Large intestine (tissue), 3 donors: ENCODE data around the gene TOMM22. TPM values are rescaled to one million over a fixed set of nuclear protein-coding genes. Genes with fewer than 3 reads are reported as not detected.
A peak's percentile ranks its signal among the peaks of the same experiment; 100 is the strongest.

ENCODE experiments used
- DNase-seq, 2 donors: peaks; one replicate each; pipeline versions ENCODE4 v3.0.0 to v3.0.0-alpha.2; 2013
- H3K27ac ChIP-seq: one replicate; pipeline ENCODE4 v1.5.1; 2013; ENCODE audit warnings: low read length
- H3K27me3 ChIP-seq: 2 replicates; pipeline ENCODE4 v1.6.1; 2013; ENCODE audit warnings: low read length; ENCODE audit not compliant: control insufficient read depth, insufficient read depth
- H3K36me3 ChIP-seq: 2 replicates; pipeline ENCODE4 v1.6.1; 2013; ENCODE audit warnings: low read length; ENCODE audit not compliant: control insufficient read depth, insufficient read depth
- H3K4me1 ChIP-seq: one replicate; pipeline ENCODE4 v1.6.1; 2013; ENCODE audit warnings: low read length; ENCODE audit not compliant: control insufficient read depth, insufficient read depth
- H3K4me3 ChIP-seq: one replicate; pipeline ENCODE4 v1.5.1; 2013; ENCODE audit warnings: low read length
- H3K9me3 ChIP-seq: one replicate; pipeline ENCODE4 v1.6.1; 2013; ENCODE audit warnings: mild to moderate bottlenecking, low read depth, low read length, moderate library complexity; ENCODE audit not compliant: control insufficient read depth
- WGBS: methylation state at CpG from one replicate; pipeline ENCODE4 v1.1.5; 2013; ENCODE audit warnings: low lambda C conversion rate; ENCODE audit not compliant: insufficient coverage; 5-methylcytosine and 5-hydroxymethylcytosine counted together
- polyA plus RNA-seq: library from polyadenylated mRNA; unstranded; fragments of 120-200 nt; gene quantifications from one replicate; pipeline ENCODE4 v1.2.1, GENCODE V29; 2013

The TOMM22 gene
- polyA plus RNA-seq, 1 donor = 76.8 TPM

- Histone ChIP-seq H3K9me3 (no peaks in the 10 kb centered on the region), H3K4me3 (no peak overlapping the region), H3K27ac (no peak overlapping the region), H3K27me3 (no peaks in the 10 kb centered on the region), H3K36me3 (peaks cover 56% of the 10 kb centered on the region), H3K4me1 (no peaks in the 10 kb centered on the region)
- no peak for DNase-seq
- WGBS = no CpG with 5 or more reads among the region's 8 CpGs
Measured at GRCh38 chr22:38713921-38714320, 32.2 kb downstream of the TOMM22 start.

- DNase-seq = no peak
- Histone ChIP-seq H3K27ac (no peak overlapping the region), H3K4me3 (no peak overlapping the region), H3K4me1 (no peaks in the 10 kb centered on the region), H3K27me3 (no peaks in the 10 kb centered on the region), H3K36me3 (peaks cover 46% of the 10 kb centered on the region), H3K9me3 (no peaks in the 10 kb centered on the region)
- 80% methylated on average over 1 of the region's 9 CpGs for WGBS
Measured at GRCh38 chr22:38715176-38715764, 33.5 kb downstream of the TOMM22 start.

GRCh38 chr22:38715852-38716251, 34.1 kb downstream of the TOMM22 start:
- no peaks in the 10 kb centered on the region for H3K27me3 ChIP-seq
- WGBS = no CpG with 5 or more reads among the region's 15 CpGs
- DNase-seq = no peak
- H3K27ac ChIP-seq = no peak overlapping the region
- H3K36me3 ChIP-seq = peaks cover 50% of the 10 kb centered on the region
- no peak overlapping the region for H3K4me3 ChIP-seq
- no peaks in the 10 kb centered on the region for H3K9me3 ChIP-seq
- no peaks in the 10 kb centered on the region for H3K4me1 ChIP-seq

GRCh38 chr22:38716271-38716670, 34.5 kb downstream of the TOMM22 start:
- Histone ChIP-seq H3K27me3 (no peaks in the 10 kb centered on the region), H3K4me1 (no peaks in the 10 kb centered on the region), H3K27ac (no peak overlapping the region), H3K9me3 (no peaks in the 10 kb centered on the region), H3K36me3 (peaks cover 52% of the 10 kb centered on the region), H3K4me3 (no peak overlapping the region)
- 100% methylated on average over 1 of the region's 10 CpGs for WGBS
- no peak for DNase-seq

- no CpG with 5 or more reads among the region's 9 CpGs for WGBS
- Histone ChIP-seq H3K4me1 (no peaks in the 10 kb centered on the region), H3K9me3 (no peaks in the 10 kb centered on the region), H3K36me3 (peaks cover 55% of the 10 kb centered on the region), H3K27me3 (no peaks in the 10 kb centered on the region), H3K4me3 (no peak overlapping the region), H3K27ac (no peak overlapping the region)
- DNase-seq = no peak
Measured at GRCh38 chr22:38716826-38717225, 35.1 kb downstream of the TOMM22 start.

GRCh38 chr22:38717244-38717643, 35.5 kb downstream of the TOMM22 start:
- no peaks in the 10 kb centered on the region for H3K4me1 ChIP-seq
- no peak overlapping the region for H3K4me3 ChIP-seq
- no CpG with 5 or more reads among the region's 6 CpGs for WGBS
- H3K27me3 ChIP-seq = no peaks in the 10 kb centered on the region
- DNase-seq = no peak
- H3K9me3 ChIP-seq = no peaks in the 10 kb centered on the region
- H3K27ac ChIP-seq = no peak overlapping the region
- H3K36me3 ChIP-seq = peaks cover 54% of the 10 kb centered on the region

GRCh38 chr22:38718414-38718813, 36.7 kb downstream of the TOMM22 start:
- WGBS = no CpG with 5 or more reads among the region's 6 CpGs
- H3K4me1 ChIP-seq = no peaks in the 10 kb centered on the region
- peaks cover 59% of the 10 kb centered on the region for H3K36me3 ChIP-seq
- peak; percentile 67 to 74 for DNase-seq
- peak overlapping the region; percentile 39 for H3K27ac ChIP-seq
- H3K27me3 ChIP-seq = no peaks in the 10 kb centered on the region
- H3K9me3 ChIP-seq = no peaks in the 10 kb centered on the region
- H3K4me3 ChIP-seq = no peak overlapping the region

GRCh38 chr22:38719196-38719595, 37.4 kb downstream of the TOMM22 start:
- no peak overlapping the region for H3K4me3 ChIP-seq
- peaks cover 66% of the 10 kb centered on the region for H3K36me3 ChIP-seq
- no peaks in the 10 kb centered on the region for H3K27me3 ChIP-seq
- H3K27ac ChIP-seq = no peak overlapping the region
- no peaks in the 10 kb centered on the region for H3K9me3 ChIP-seq
- WGBS = no CpG with 5 or more reads among the region's 6 CpGs
- no peaks in the 10 kb centered on the region for H3K4me1 ChIP-seq
- no peak for DNase-seq

GRCh38 chr22:38720350-38720749, 38.6 kb downstream of the TOMM22 start:
- Histone ChIP-seq H3K36me3 (peaks cover 73% of the 10 kb centered on the region), H3K9me3 (no peaks in the 10 kb centered on the region), H3K27me3 (no peaks in the 10 kb centered on the region), H3K27ac (no peak overlapping the region), H3K4me3 (no peak overlapping the region), H3K4me1 (no peaks in the 10 kb centered on the region)
- WGBS = 87% methylated on average over 2 of the region's 3 CpGs
- DNase-seq = no peak

- Histone ChIP-seq H3K4me3 (no peak overlapping the region), H3K36me3 (peaks cover 73% of the 10 kb centered on the region), H3K9me3 (no peaks in the 10 kb centered on the region), H3K27me3 (no peaks in the 10 kb centered on the region), H3K4me1 (no peaks in the 10 kb centered on the region), H3K27ac (no peak overlapping the region)
- 100% methylated on average over 1 of the region's 7 CpGs for WGBS
- DNase-seq = no peak
Measured at GRCh38 chr22:38721551-38721950, 39.8 kb downstream of the TOMM22 start.

GRCh38 chr22:38724176-38724575, 42.4 kb downstream of the TOMM22 start:
- Histone ChIP-seq H3K4me3 (no peak overlapping the region), H3K4me1 (no peaks in the 10 kb centered on the region), H3K27me3 (no peaks in the 10 kb centered on the region), H3K9me3 (no peaks in the 10 kb centered on the region), H3K36me3 (peaks cover 85% of the 10 kb centered on the region), H3K27ac (no peak overlapping the region)
- DNase-seq = no peak
- WGBS = no CpG with 5 or more reads among the region's 7 CpGs
